Neural cell (in vitro differentiated cells): ENCODE data around the gene SH3PXD2A.

ENCODE experiments used
- EP300 ChIP-seq: fragments of 450-650 bp; conservative IDR thresholded peaks from 2 replicates; pipeline ENCODE4 v1.6.1; 2014; ENCODE audit warnings: antibody characterized with exemption, mild to moderate bottlenecking, moderate library complexity; ENCODE audit not compliant: poor library complexity, severe bottlenecking
- POLR2AphosphoS5 ChIP-seq: IDR thresholded peaks from 2 replicates; pipeline ENCODE4 v1.6.1; 2012
- TF ChIP-seq, protein P1 (sequence below): fragments of 450-650 bp; IDR thresholded peaks from 2 replicates; pipeline ENCODE4 v1.5.1; 2014; ENCODE audit warnings: antibody characterized with exemption, mild to moderate bottlenecking, moderate library complexity; ENCODE audit not compliant: poor library complexity, severe bottlenecking
- TF ChIP-seq, protein P2 (sequence below): IDR thresholded peaks from 2 replicates; pipeline ENCODE4 v1.6.1; 2012; ENCODE audit warnings: borderline replicate concordance

DNA sequence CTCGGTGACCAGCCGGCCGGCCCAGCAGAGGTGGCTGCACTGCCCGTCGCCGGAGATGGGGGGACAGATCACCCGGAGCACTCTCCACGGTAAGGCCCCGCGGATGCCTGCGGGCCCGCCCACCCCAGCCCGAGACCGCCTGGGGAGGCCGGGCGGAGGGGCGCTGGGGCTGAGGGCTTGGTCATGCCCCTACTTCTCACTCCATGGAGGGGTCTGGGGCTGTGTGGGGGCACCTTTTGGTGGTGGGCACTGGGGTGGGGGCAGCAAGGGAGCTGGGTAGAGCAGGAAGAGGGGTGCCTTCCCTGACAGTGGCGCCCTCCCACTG is 300.1 kb downstream of the SH3PXD2A start:
- TF ChIP-seq, protein P1, sequence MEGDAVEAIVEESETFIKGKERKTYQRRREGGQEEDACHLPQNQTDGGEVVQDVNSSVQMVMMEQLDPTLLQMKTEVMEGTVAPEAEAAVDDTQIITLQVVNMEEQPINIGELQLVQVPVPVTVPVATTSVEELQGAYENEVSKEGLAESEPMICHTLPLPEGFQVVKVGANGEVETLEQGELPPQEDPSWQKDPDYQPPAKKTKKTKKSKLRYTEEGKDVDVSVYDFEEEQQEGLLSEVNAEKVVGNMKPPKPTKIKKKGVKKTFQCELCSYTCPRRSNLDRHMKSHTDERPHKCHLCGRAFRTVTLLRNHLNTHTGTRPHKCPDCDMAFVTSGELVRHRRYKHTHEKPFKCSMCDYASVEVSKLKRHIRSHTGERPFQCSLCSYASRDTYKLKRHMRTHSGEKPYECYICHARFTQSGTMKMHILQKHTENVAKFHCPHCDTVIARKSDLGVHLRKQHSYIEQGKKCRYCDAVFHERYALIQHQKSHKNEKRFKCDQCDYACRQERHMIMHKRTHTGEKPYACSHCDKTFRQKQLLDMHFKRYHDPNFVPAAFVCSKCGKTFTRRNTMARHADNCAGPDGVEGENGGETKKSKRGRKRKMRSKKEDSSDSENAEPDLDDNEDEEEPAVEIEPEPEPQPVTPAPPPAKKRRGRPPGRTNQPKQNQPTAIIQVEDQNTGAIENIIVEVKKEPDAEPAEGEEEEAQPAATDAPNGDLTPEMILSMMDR = no peak
- TF ChIP-seq POLR2AphosphoS5 (no peak), EP300 (no peak)
- TF ChIP-seq, protein P2, sequence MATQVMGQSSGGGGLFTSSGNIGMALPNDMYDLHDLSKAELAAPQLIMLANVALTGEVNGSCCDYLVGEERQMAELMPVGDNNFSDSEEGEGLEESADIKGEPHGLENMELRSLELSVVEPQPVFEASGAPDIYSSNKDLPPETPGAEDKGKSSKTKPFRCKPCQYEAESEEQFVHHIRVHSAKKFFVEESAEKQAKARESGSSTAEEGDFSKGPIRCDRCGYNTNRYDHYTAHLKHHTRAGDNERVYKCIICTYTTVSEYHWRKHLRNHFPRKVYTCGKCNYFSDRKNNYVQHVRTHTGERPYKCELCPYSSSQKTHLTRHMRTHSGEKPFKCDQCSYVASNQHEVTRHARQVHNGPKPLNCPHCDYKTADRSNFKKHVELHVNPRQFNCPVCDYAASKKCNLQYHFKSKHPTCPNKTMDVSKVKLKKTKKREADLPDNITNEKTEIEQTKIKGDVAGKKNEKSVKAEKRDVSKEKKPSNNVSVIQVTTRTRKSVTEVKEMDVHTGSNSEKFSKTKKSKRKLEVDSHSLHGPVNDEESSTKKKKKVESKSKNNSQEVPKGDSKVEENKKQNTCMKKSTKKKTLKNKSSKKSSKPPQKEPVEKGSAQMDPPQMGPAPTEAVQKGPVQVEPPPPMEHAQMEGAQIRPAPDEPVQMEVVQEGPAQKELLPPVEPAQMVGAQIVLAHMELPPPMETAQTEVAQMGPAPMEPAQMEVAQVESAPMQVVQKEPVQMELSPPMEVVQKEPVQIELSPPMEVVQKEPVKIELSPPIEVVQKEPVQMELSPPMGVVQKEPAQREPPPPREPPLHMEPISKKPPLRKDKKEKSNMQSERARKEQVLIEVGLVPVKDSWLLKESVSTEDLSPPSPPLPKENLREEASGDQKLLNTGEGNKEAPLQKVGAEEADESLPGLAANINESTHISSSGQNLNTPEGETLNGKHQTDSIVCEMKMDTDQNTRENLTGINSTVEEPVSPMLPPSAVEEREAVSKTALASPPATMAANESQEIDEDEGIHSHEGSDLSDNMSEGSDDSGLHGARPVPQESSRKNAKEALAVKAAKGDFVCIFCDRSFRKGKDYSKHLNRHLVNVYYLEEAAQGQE = no peak
